ENCODE measurements around the gene OPN4.

Gene OPN4

GRCh38 chr10:86681047-86681446, 26.7 kb downstream of the OPN4 start:
- DNase-seq (ENCODE audit: low read depth in 2 of 2): no peak

GRCh38 chr10:86681722-86682386, 27.5 kb downstream of the OPN4 start:
- no peak for DNase-seq (ENCODE audit: low read depth in 2 of 2)

- no peak for DNase-seq (ENCODE audit: low read depth in 2 of 2)
These were observed 28.3 kb downstream of the OPN4 start for GRCh38 chr10:86682675-86683074.

GRCh38 chr10:86684331-86685097, 30.2 kb downstream of the OPN4 start:
- no peak for DNase-seq (ENCODE audit: low read depth in 2 of 2)

- no peak for DNase-seq (ENCODE audit: low read depth in 2 of 2)
These were observed 31.1 kb downstream of the OPN4 start for GRCh38 chr10:86685416-86685815.

- DNase-seq (ENCODE audit: low read depth in 2 of 2): no peak
These were observed 31.7 kb downstream of the OPN4 start for GRCh38 chr10:86685893-86686632.

- DNase-seq (ENCODE audit: low read depth in 2 of 2): no peak
These were observed 32.6 kb downstream of the OPN4 start for GRCh38 chr10:86686972-86687371.

GRCh38 chr10:86687750-86688149, 33.4 kb downstream of the OPN4 start:
- no peak for DNase-seq (ENCODE audit: low read depth in 2 of 2)

GRCh38 chr10:86688398-86688921, 34.1 kb downstream of the OPN4 start:
- DNase-seq (ENCODE audit: low read depth in 2 of 2): peak; percentile 15 to 26

- DNase-seq (ENCODE audit: low read depth in 2 of 2): no peak
These were observed 34.8 kb downstream of the OPN4 start for GRCh38 chr10:86689146-86689545.

- DNase-seq (ENCODE audit: low read depth in 2 of 2): no peak
These were observed 35.9 kb downstream of the OPN4 start for GRCh38 chr10:86690231-86690630.

- DNase-seq (ENCODE audit: low read depth in 2 of 2): no peak
These were observed 36.3 kb downstream of the OPN4 start for GRCh38 chr10:86690657-86691084.

GRCh38 chr10:86691333-86692022, 37.1 kb downstream of the OPN4 start:
- no peak for DNase-seq (ENCODE audit: low read depth in 2 of 2)

- DNase-seq (ENCODE audit: low read depth in 2 of 2): no peak
These were observed 37.7 kb downstream of the OPN4 start for GRCh38 chr10:86692023-86692514.

- DNase-seq (ENCODE audit: low read depth in 2 of 2): no peak
These were observed 38.3 kb downstream of the OPN4 start for GRCh38 chr10:86692664-86693063.

- no peak for DNase-seq (ENCODE audit: low read depth in 2 of 2)
These were observed 38.9 kb downstream of the OPN4 start for GRCh38 chr10:86693275-86693674.

GRCh38 chr10:86693721-86694369, 39.5 kb downstream of the OPN4 start:
- DNase-seq (ENCODE audit: low read depth in 2 of 2): peak in 1 of 2 donors; percentile 8

GRCh38 chr10:86698207-86698940, 44.0 kb downstream of the OPN4 start:
- no peak for DNase-seq (ENCODE audit: low read depth in 2 of 2)

GRCh38 chr10:86699125-86699524, 44.8 kb downstream of the OPN4 start:
- no peak for DNase-seq (ENCODE audit: low read depth in 2 of 2)

GRCh38 chr10:86699541-86699940, 45.2 kb downstream of the OPN4 start:
- DNase-seq (ENCODE audit: low read depth in 2 of 2): no peak

All from stimulated activated CD8-positive, alpha-beta memory T cell treated with anti-CD3 and anti-CD28 coated beads, Interleukin-15, amount 100 ng/mL, for 48 hours (primary cell).